HepG2 (cell line): ENCODE measurements around the gene CBFA2T2. TPM values are rescaled to one million over a fixed set of nuclear protein-coding genes. Genes with fewer than 3 reads are reported as not detected.
"Not testable (repeated sequence)": the region's sequence is repeated elsewhere in the genome, so short reads cannot be mapped to it uniquely, and the experiment has no call there.

Source experiments
- ATAC-seq: fragments of 200-7000 bp; cut with Tn5 transposase; 3 replicates; pipeline ENCODE4 v1.9.1; 2020; ENCODE audit warnings: mild to moderate bottlenecking, moderate library complexity
- BruUV-seq: library from RNA; stranded (reverse); fragments of 400-500 nt; replicated peaks from 2 replicates; lab custom pipeline; 2021; lab: Mats Ljungman, UMichigan
- CTCF ChIA-PET: fragments of 300-600 bp; formaldehyde crosslinking; extraction: SDS; loops from one replicate; lab custom pipeline; 2021; ENCODE audit warnings: low total read pairs, inconsistent platforms, low intra/inter-chr PET ratio; lab: Yijun Ruan, JAX
- POLR2A ChIA-PET: fragments of 350-600 bp; sonication (Branson Sonifier 250); formaldehyde crosslinking; loops from one replicate; lab custom pipeline; 2020; ENCODE audit warnings: antibody characterized with exemption, inconsistent platforms; lab: Yijun Ruan, JAX
- DNase-seq: peaks from one replicate; pipeline ENCODE4 v3.0.0-alpha.2; 2015; ENCODE audit warnings: low spot score
- FAIRE-seq: peaks from 3 replicates; lab custom pipeline; 2011; peaks lifted over from hg19 to GRCh38; lab: Jason Lieb, UNC
- H2AFZ ChIP-seq: one replicate; pipeline ENCODE4 v1.6.1; 2011; ENCODE audit warnings: low read length, inconsistent platforms
- H3K27ac ChIP-seq: fragments of 300-600 bp; 3 replicates; pipeline ENCODE4 v1.8.0; 2011; ENCODE audit warnings: mixed run types, mild to moderate bottlenecking, mixed read lengths, low read length, inconsistent platforms; ENCODE audit not compliant: insufficient read depth; ENCODE audit errors: extremely low read length
- H3K27me3 ChIP-seq, 2 experiments: fragments of 200-600 bp in 1 of 2; 2 replicates in 1 of 2; 3 replicates in 1 of 2; pipeline versions ENCODE4 v1.6.0 to v1.8.0; 2011; ENCODE audit warnings: low read length in 2 of 2, mild to moderate bottlenecking in 2 of 2, moderate library complexity in 2 of 2, inconsistent platforms in 1 of 2; ENCODE audit not compliant: insufficient read depth in 2 of 2, control insufficient read depth in 1 of 2
- H3K36me3 ChIP-seq, 2 experiments: fragments of 200-600 bp in 1 of 2; replicated peaks in 1 of 2; 2 replicates in 1 of 2; 3 replicates in 1 of 2; pipeline versions ENCODE4 v1.5.1 to v1.8.0; 2011; ENCODE audit warnings: low read length in 2 of 2, inconsistent platforms in 1 of 2; ENCODE audit not compliant: insufficient read depth in 2 of 2, control insufficient read depth in 1 of 2
- H3K4me1 ChIP-seq: 2 replicates; pipeline ENCODE4 v1.5.1; 2012; ENCODE audit warnings: low read length, inconsistent platforms; ENCODE audit not compliant: insufficient read depth
- H3K4me2 ChIP-seq: 2 replicates; pipeline ENCODE4 v1.6.0; 2011; ENCODE audit warnings: low read depth, low read length, inconsistent platforms
- H3K4me3 ChIP-seq, 3 experiments: fragments of 200-600 bp in 1 of 3; sonication (generic), shearing (Covaris generic) in 1 of 3; replicated peaks in 1 of 3; 2 replicates each; pipeline ENCODE4 v1.5.1; 2011 to 2016; ENCODE audit warnings: low read length in 3 of 3, inconsistent platforms in 2 of 3, low read depth in 2 of 3, mild to moderate bottlenecking in 2 of 3, control low read depth in 1 of 3, mixed read lengths in 1 of 3; ENCODE audit not compliant: insufficient read depth in 1 of 3
- H3K79me2 ChIP-seq: one replicate; pipeline ENCODE4 v1.6.1; 2011; ENCODE audit warnings: low read length, inconsistent platforms; ENCODE audit not compliant: insufficient read depth
- H3K9ac ChIP-seq: 2 replicates; pipeline ENCODE4 v1.6.0; 2011; ENCODE audit warnings: mild to moderate bottlenecking, low read depth, low read length, inconsistent platforms; ENCODE audit not compliant: insufficient read depth
- H3K9me3 ChIP-seq: 2 replicates; pipeline ENCODE4 v1.5.1; 2012; ENCODE audit warnings: mild to moderate bottlenecking, low read length
- H4K20me1 ChIP-seq: 2 replicates; pipeline ENCODE4 v1.6.0; 2011; ENCODE audit warnings: inconsistent platforms, mild to moderate bottlenecking, low read length, moderate library complexity; ENCODE audit not compliant: insufficient read depth
- BRCA1 ChIP-seq: sonication (generic); formaldehyde crosslinking; IDR thresholded peaks from 2 replicates; pipeline ENCODE4 v1.4.0; 2020; ENCODE audit warnings: missing genetic modification reagents
- EEA1 ChIP-seq: sonication (generic); formaldehyde crosslinking; IDR thresholded peaks from 2 replicates; pipeline ENCODE4 v1.5.1; 2020; ENCODE audit warnings: mild to moderate bottlenecking, missing genetic modification reagents, borderline replicate concordance
- NFE2L2 ChIP-seq: fragments of 150-350 bp; IDR thresholded peaks from 2 replicates; pipeline ENCODE4 v1.6.1; 2014; ENCODE audit warnings: low read length
- SMAD9 ChIP-seq: sonication (generic); formaldehyde crosslinking; IDR thresholded peaks from 2 replicates; pipeline ENCODE4 v1.5.1; 2020; ENCODE audit warnings: mild to moderate bottlenecking, missing genetic modification reagents
- ZNF121 ChIP-seq: sonication (generic); formaldehyde crosslinking; IDR thresholded peaks from 2 replicates; pipeline ENCODE4 v1.5.0; 2020; ENCODE audit warnings: mild to moderate bottlenecking, missing genetic modification reagents
- ZNF451 ChIP-seq: sonication (generic); formaldehyde crosslinking; IDR thresholded peaks from 2 replicates; pipeline ENCODE4 v1.5.0; 2020; ENCODE audit warnings: mild to moderate bottlenecking, missing genetic modification reagents
- ZNF572 ChIP-seq: sonication (generic); formaldehyde crosslinking; IDR thresholded peaks from 2 replicates; pipeline ENCODE4 v1.5.1; 2020; ENCODE audit warnings: mild to moderate bottlenecking, missing genetic modification reagents
- ZNF790 ChIP-seq: sonication (generic); formaldehyde crosslinking; IDR thresholded peaks from 2 replicates; pipeline ENCODE4 v1.8.0; 2022; ENCODE audit warnings: missing genetic modification reagents, mild to moderate bottlenecking, borderline replicate concordance
- WGBS: methylation state at CpG from one replicate; pipeline ENCODE4 v1.1.6; 2017; ENCODE audit warnings: low lambda C conversion rate; 5-methylcytosine and 5-hydroxymethylcytosine counted together
- in situ Hi-C: cut with HindIII; loops from 2 replicates; pipeline ENCODE4 v1.10.0; 2017; ENCODE audit warnings: low pct_unique_long_range_greater_than_20kb; ENCODE audit not compliant: extremely low pct_ligation_motif_present
- intact Hi-C: fragments of 100-400 bp; cut with micrococcal nuclease; formaldehyde crosslinking; loops from one replicate; pipeline ENCODE4 v1.10.0; 2022; ENCODE audit not compliant: unreplicated experiment
- polyA plus RNA-seq, 8 experiments: library from polyadenylated mRNA; depleted of rRNA in 3 of 8; stranded (reverse) in 7 of 8; unstranded in 1 of 8; fragments of >200 nt; fragmentation: Illumina TruSeq in 4 of 8; extraction: Trizol in 4 of 8; gene quantifications; 2 replicates each; pipeline versions ENCODE4 v1.2.1 to v1.2.3, GENCODE V29; 2011 to 2016; ENCODE audit warnings: low read depth in 4 of 8, missing spikeins in 1 of 8, mixed read lengths in 1 of 8; ENCODE audit not compliant: insufficient read depth in 1 of 8
- total RNA-seq, 5 experiments: library from RNA; depleted of rRNA; stranded (reverse); fragments of >200 nt; fragmentation: Illumina TruSeq; extraction: Trizol; gene quantifications; 2 replicates each; pipeline ENCODE4 v1.2.3, GENCODE V29; 2016; ENCODE audit warnings: low read depth in 1 of 5
- TF ChIP-seq, protein P1 (sequence below): sonication (generic); formaldehyde crosslinking; IDR thresholded peaks from 2 replicates; pipeline ENCODE4 v1.8.0; 2022; ENCODE audit warnings: missing genetic modification reagents, low read depth, mild to moderate bottlenecking, borderline replicate concordance
- TF ChIP-seq, protein P2 (sequence below): IDR thresholded peaks from 2 replicates; pipeline ENCODE4 v1.6.1; 2016; ENCODE audit warnings: low read depth, control low read depth
- TF ChIP-seq, protein P3 (sequence below): sonication (generic); formaldehyde crosslinking; IDR thresholded peaks from 2 replicates; pipeline ENCODE4 v1.5.0; 2020; ENCODE audit warnings: missing genetic modification reagents, mild to moderate bottlenecking, borderline replicate concordance

Gene CBFA2T2
- total and polyA plus RNA-seq, 2 of the 13 experiments (the other 11 are each of a cell fraction or from before 2014, with no cell fraction given): 6.3 to 21.2 TPM

DNA sequence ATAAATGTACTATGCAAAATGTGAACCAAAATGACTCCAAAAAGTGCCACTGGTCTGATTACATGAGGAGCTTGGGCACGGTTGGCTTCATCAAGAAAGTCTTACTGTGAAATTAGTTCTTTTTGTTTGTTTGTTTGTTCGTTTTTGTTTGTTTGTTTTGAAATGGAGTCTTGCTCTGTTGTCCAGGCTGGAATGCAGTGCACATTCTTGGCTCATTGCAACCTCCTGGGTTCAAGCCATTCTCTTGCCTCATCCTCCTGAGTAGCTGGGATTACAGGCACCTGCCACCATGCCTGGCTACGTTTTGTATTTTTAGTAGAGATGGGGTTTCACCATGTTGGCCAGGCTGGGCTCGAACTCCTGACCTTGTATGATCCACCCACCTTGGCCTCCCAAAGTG lies 142.0 kb downstream of the CBFA2T2 start:
- TF ChIP-seq ZNF121 (CRISPR knock-in tag): peak; percentile 60; the same call in 1 of the 2 replicates
- in situ Hi-C loops, POLR2A ChIA-PET, H2AFZ ChIP-seq, H3K27ac ChIP-seq, H3K4me1 ChIP-seq, H4K20me1 ChIP-seq, H3K4me2 ChIP-seq, H3K79me2 ChIP-seq, H3K27me3 ChIP-seq, FAIRE-seq, H3K4me3 ChIP-seq, intact Hi-C loops, H3K9ac ChIP-seq, DNase-seq, ATAC-seq, CTCF ChIA-PET, H3K9me3 ChIP-seq, BruUV-seq: not testable (repeated sequence)
- peaks cover 22 to 62% of the 10 kb centered on the region in 2 experiments for H3K36me3 ChIP-seq
- 80% methylated on average over 4 of the region's 4 CpGs for WGBS

DNA sequence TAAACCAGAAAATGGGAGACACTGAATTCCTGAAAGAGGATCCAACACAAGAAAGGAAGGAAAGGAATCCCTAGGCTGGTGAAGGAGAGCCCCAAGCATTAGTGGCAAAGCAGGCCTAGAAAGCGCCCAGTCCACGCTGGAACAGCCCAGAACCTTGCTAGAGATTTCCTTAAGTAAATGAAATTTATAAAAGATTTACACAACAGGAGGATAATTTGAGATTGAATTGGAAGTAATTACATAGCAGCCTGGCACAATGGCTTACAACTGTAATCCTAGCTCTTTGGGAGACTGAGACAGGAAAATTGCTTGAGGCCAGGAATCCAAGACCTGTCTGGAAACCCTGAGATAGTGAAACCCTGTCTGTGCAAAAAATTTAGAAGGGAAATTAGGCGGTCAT lies 145.4 kb downstream of the CBFA2T2 start:
- intact Hi-C loops (no loop called here), in situ Hi-C loops (no loop called here)
- ChIA-PET POLR2A (no interaction called here), CTCF (no interaction called here)
- BruUV-seq: no TSS peak
- Histone ChIP-seq H3K4me1 (peaks cover 11% of the 10 kb centered on the region; the same call in 1 of the 2 replicates), H3K79me2 (no peaks in the 10 kb centered on the region), H3K4me3 (no peak overlapping the region), H3K36me3 (peaks cover 20 to 56% of the 10 kb centered on the region in 2 experiments), H3K4me2 (no peak overlapping the region), H3K27me3 (no peaks in the 10 kb centered on the region), H3K27ac (no peak overlapping the region), H3K9me3 (no peaks in the 10 kb centered on the region), H4K20me1 (no peaks in the 10 kb centered on the region), H2AFZ (no peak overlapping the region), H3K9ac (no peak overlapping the region)
- ATAC-seq (no peak), FAIRE-seq (no peak), DNase-seq (no peak)
- WGBS: 97% methylated on average over 3 of the region's 3 CpGs
- TF ChIP-seq, protein P1, sequence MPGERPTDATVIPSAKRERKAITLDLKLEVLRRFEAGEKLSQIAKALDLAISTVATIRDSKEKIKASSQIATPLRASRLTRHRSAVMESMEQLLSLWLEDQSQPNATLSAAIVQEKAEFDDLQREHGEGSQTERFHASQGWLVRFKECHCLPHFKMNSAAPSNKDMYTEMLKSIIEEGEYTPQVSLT (CRISPR knock-in tag): no peak
- TF ChIP-seq ZNF572: no peak
- no peak for TF ChIP-seq ZNF790 (CRISPR knock-in tag)
- no peak for TF ChIP-seq SMAD9 (CRISPR knock-in tag)
- no peak for TF ChIP-seq EEA1
- TF ChIP-seq, protein P2, sequence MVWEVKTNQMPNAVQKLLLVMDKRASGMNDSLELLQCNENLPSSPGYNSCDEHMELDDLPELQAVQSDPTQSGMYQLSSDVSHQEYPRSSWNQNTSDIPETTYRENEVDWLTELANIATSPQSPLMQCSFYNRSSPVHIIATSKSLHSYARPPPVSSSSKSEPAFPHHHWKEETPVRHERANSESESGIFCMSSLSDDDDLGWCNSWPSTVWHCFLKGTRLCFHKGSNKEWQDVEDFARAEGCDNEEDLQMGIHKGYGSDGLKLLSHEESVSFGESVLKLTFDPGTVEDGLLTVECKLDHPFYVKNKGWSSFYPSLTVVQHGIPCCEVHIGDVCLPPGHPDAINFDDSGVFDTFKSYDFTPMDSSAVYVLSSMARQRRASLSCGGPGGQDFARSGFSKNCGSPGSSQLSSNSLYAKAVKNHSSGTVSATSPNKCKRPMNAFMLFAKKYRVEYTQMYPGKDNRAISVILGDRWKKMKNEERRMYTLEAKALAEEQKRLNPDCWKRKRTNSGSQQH (CRISPR knock-in tag): no peak
- no peak for TF ChIP-seq NFE2L2
- TF ChIP-seq, protein P3, sequence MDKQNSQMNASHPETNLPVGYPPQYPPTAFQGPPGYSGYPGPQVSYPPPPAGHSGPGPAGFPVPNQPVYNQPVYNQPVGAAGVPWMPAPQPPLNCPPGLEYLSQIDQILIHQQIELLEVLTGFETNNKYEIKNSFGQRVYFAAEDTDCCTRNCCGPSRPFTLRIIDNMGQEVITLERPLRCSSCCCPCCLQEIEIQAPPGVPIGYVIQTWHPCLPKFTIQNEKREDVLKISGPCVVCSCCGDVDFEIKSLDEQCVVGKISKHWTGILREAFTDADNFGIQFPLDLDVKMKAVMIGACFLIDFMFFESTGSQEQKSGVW (CRISPR knock-in tag): no peak
- TF ChIP-seq BRCA1 (CRISPR knock-in tag): no peak
- no peak for TF ChIP-seq ZNF451 (CRISPR knock-in tag)
